SU-DHL-6 (cell line): Measurements from ENCODE around the gene CCSER2.

Source experiments
- H2AFZ ChIP-seq: fragments of 200-600 bp; sonication (generic); 2 replicates; pipeline ENCODE4 v1.6.1; 2014; ENCODE audit warnings: low read depth, mild to moderate bottlenecking, moderate library complexity, mixed read lengths, antibody characterized with exemption, low read length; ENCODE audit not compliant: severe bottlenecking
- H3F3A ChIP-seq: fragments of 200-600 bp; shearing (Covaris generic); 2 replicates; pipeline ENCODE4 v1.6.0; 2016; ENCODE audit warnings: antibody characterized with exemption, mild to moderate bottlenecking; ENCODE audit not compliant: insufficient read depth
- H3K27ac ChIP-seq: fragments of 200-600 bp; sonication (generic); 2 replicates; pipeline ENCODE4 v1.5.1; 2016; ENCODE audit warnings: low read depth, mild to moderate bottlenecking, low read length, moderate library complexity, mixed read lengths
- H3K27me3 ChIP-seq: fragments of 200-600 bp; sonication (generic), shearing (Covaris generic); 2 replicates; pipeline ENCODE4 v1.6.0; 2014; ENCODE audit warnings: mild to moderate bottlenecking, low read length
- H3K36me3 ChIP-seq: fragments of 200-600 bp; sonication (generic); 2 replicates; pipeline ENCODE4 v1.6.1; 2014; ENCODE audit warnings: mild to moderate bottlenecking, low read length, mixed read lengths
- H3K4me2 ChIP-seq: fragments of 300-600, 200-600 bp; shearing (Covaris generic), sonication (generic); 2 replicates; pipeline ENCODE4 v1.6.0; 2014; ENCODE audit warnings: low read length, low read depth, mild to moderate bottlenecking; ENCODE audit not compliant: poor library complexity, severe bottlenecking
- H3K4me3 ChIP-seq: fragments of 200-600 bp; sonication (generic); 2 replicates; pipeline ENCODE4 v1.5.1; 2014; ENCODE audit warnings: antibody characterized with exemption, low read length, mild to moderate bottlenecking, mixed read lengths; ENCODE audit not compliant: insufficient read depth, poor library complexity, severe bottlenecking
- H3K79me2 ChIP-seq: fragments of 200-600 bp; sonication (generic); 2 replicates; pipeline ENCODE4 v1.6.1; 2014; ENCODE audit warnings: mild to moderate bottlenecking, low read length, moderate library complexity; ENCODE audit not compliant: insufficient read depth
- H3K9ac ChIP-seq: fragments of 200-600 bp; sonication (generic); 2 replicates; pipeline ENCODE4 v1.7.0; 2014; ENCODE audit warnings: mild to moderate bottlenecking, low read length
- H3K9me2 ChIP-seq: fragments of 200-600 bp; sonication (generic); replicated peaks from 2 replicates; pipeline ENCODE4 v1.6.1; 2014; ENCODE audit warnings: low read length; ENCODE audit not compliant: insufficient read depth
- H3K9me3 ChIP-seq: fragments of 200-600 bp; sonication (generic); 2 replicates; pipeline ENCODE4 v1.6.1; 2014; ENCODE audit warnings: low read length, mixed read lengths; ENCODE audit not compliant: insufficient read depth
- H4K20me1 ChIP-seq: fragments of 200-600 bp; sonication (generic); 2 replicates; pipeline ENCODE4 v1.6.1; 2014; ENCODE audit warnings: low read depth, mild to moderate bottlenecking, antibody characterized with exemption, low read length, moderate library complexity, mixed read lengths
- CTCF ChIP-seq: fragments of 200-600 bp; sonication (generic); IDR thresholded peaks from one replicate; pipeline ENCODE4 v1.5.1; 2017; ENCODE audit warnings: antibody characterized with exemption, mild to moderate bottlenecking, low read length, moderate library complexity; ENCODE audit not compliant: insufficient read depth, poor library complexity, severe bottlenecking
- EZH2phosphoT487 ChIP-seq: fragments of 200-600 bp; sonication (generic), shearing (Covaris generic); conservative IDR thresholded peaks from 2 replicates; pipeline ENCODE4 v1.6.1; 2018; ENCODE audit warnings: mild to moderate bottlenecking, antibody characterized with exemption, low read length, moderate library complexity, mixed read lengths

CCSER2 gene

GRCh38 chr10:84540022-84540616 lies 211.7 kb downstream of the CCSER2 start:
- Histone ChIP-seq H3K36me3 (no peaks in the 10 kb centered on the region), H3K79me2 (no peaks in the 10 kb centered on the region), H3K9me2 (no peaks in the 10 kb centered on the region), H3K4me2 (no peak overlapping the region), H3F3A (no peaks in the 10 kb centered on the region), H3K9ac (no peak overlapping the region), H2AFZ (no peak overlapping the region), H3K27me3 (no peaks in the 10 kb centered on the region), H3K27ac (no peak overlapping the region), H4K20me1 (no peaks in the 10 kb centered on the region), H3K9me3 (no peaks in the 10 kb centered on the region), H3K4me3 (no peak overlapping the region)
- no peak for TF ChIP-seq CTCF
- no peak for TF ChIP-seq EZH2phosphoT487

- no peak overlapping the region for H3K4me2 ChIP-seq
- H3K9ac ChIP-seq: no peak overlapping the region
- no peaks in the 10 kb centered on the region for H3K27me3 ChIP-seq
- H3K27ac ChIP-seq: no peak overlapping the region
- no peaks in the 10 kb centered on the region for H4K20me1 ChIP-seq
- no peaks in the 10 kb centered on the region for H3K9me3 ChIP-seq
- no peaks in the 10 kb centered on the region for H3K79me2 ChIP-seq
- H3K4me3 ChIP-seq: no peak overlapping the region
- H3F3A ChIP-seq: no peaks in the 10 kb centered on the region
- TF ChIP-seq EZH2phosphoT487: no peak
- peak; percentile 38 for TF ChIP-seq CTCF
- no peak overlapping the region for H2AFZ ChIP-seq
- H3K9me2 ChIP-seq: no peaks in the 10 kb centered on the region
- no peaks in the 10 kb centered on the region for H3K36me3 ChIP-seq
Measured at GRCh38 chr10:84540617-84541288, 212.4 kb downstream of the CCSER2 start.

- Histone ChIP-seq H3K9me2 (no peaks in the 10 kb centered on the region), H3K36me3 (no peaks in the 10 kb centered on the region), H3F3A (no peaks in the 10 kb centered on the region), H3K9me3 (no peaks in the 10 kb centered on the region), H3K4me2 (no peak overlapping the region), H3K27ac (no peak overlapping the region), H3K27me3 (no peaks in the 10 kb centered on the region), H2AFZ (no peak overlapping the region), H3K9ac (no peak overlapping the region), H3K4me3 (no peak overlapping the region), H3K79me2 (no peaks in the 10 kb centered on the region), H4K20me1 (no peaks in the 10 kb centered on the region)
- TF ChIP-seq EZH2phosphoT487 (no peak), CTCF (no peak)
Measured at GRCh38 chr10:84541289-84541637, 212.9 kb downstream of the CCSER2 start.
